ENCODE data around the gene STUM.
"Not testable (repeated sequence)": the region's sequence is repeated elsewhere in the genome, so short reads cannot be mapped to it uniquely, and the experiment has no call there.

The STUM gene

DNA sequence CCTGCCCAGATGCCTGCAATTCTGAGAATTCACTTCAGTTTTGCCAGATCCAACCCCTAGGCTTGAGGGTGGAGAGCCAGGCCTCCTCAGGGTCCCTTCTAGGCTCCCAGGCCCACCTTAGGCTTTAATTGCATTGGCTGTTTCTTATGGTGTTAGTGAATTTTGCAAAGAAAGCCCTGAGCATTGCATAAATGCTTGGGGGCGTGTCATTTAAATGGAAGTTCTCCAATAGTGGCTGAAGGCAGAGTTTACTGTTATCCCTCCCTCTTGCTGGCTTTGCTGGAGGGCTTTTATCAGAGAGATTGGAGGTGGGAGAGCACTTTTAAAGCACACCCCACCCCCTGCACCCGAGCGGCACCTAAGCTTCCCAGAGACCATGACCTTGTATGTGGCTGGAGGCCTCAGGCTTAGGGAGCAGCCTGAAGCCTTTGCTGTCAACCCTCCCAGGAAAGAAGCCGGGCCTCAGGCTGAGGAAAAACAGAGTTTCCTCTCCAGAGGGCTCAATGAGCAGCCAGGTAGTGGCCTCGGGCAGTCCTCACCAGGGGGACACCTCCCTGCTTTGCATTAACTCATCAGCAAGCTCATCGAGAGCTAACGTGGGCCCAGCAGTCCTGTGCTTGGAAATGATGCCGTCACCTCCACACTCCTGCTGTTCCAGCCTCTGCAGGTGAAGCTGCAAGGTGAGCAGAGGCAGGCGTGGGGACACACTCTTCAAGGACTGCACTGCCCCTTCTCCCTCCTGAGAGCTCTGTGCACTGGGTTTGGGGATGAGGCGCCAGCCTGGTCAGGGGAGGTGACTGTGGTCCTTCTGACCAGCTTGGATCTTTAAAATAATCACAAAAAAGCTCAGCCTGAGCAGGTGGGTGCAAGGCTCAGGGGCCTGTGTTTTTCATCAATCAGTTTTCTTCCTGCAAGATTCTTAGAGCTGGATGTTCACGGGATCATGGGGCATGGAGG lies 58.0 kb downstream of the STUM start:
- no peak for DNase-seq

DNA sequence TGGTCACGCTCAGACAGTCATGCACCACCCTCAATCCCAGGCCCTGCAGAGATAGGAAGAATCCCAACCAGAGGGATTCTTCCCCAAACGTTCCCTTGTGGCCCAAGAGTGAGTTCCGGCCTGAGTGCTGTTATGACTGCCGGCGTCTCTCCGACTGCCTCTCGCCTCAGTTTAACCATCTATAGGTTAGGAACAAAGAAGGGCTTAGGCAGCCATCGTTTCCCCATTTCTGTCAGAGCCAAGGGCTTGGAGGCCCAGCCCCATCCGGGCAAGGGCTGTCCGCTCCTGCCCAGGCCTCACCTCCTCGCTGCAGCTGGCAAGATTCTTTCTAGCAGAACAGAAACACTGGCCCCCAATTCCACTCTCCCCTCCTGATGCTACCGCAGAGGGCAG lies 58.7 kb downstream of the STUM start:
- DNase-seq: no peak

DNA sequence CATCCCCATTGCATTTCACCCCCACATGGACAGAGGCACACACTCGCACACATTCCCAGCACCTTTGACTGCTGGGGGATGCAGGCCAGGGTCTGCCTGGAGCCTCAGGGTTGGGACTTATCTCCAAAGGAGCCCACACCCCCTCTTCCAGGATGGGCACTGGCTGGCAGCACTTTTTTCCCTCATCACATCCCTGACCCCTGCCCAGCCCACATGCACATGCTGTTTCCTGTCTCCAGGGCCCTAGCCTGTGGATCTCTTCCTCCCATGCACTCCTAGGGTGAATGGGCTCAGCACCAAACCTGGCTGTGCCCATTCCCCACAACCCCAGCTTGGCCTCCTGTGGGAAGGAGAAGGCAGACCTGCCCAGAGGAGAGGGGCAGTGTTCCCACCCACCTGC lies 59.3 kb downstream of the STUM start:
- DNase-seq: no peak

DNA sequence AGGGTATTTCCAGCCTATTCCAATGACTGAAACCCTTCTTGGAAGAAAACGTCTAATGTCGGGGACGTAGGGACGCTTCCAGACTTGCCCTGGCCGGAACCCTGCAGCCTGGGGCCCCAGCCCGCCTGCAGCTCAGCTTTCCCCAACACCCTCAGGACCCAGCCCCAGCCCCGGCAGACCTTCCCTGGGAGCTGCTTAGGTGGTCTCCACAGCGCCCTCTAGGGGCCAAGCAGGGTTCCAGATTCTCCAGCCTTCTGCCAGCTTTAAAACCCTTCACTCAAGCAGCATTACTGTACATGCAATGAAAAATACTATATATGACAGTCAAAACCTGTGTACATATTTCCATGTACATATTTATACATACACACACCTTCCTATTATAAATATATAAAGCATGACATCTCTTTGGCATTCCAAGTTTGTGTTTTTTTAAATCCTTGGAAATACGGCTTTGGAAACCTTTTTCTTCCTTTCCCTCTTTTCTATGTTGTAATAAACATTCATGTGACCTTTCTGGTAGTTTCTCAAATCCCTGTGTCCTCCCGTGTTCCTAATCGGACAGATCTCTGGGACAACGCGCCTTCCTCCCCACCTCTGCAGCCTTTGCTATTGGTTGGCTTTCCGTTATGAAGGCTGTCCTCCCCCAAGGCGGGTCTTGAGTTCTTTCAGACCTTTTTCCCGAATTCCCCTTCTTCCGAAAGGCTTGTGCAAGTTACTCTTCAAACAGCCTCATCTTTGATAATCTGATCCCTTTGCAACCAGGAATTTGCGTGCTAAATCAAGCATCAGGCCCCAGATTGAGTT lies 60.3 kb downstream of the STUM start:
- no peak for DNase-seq

DNA sequence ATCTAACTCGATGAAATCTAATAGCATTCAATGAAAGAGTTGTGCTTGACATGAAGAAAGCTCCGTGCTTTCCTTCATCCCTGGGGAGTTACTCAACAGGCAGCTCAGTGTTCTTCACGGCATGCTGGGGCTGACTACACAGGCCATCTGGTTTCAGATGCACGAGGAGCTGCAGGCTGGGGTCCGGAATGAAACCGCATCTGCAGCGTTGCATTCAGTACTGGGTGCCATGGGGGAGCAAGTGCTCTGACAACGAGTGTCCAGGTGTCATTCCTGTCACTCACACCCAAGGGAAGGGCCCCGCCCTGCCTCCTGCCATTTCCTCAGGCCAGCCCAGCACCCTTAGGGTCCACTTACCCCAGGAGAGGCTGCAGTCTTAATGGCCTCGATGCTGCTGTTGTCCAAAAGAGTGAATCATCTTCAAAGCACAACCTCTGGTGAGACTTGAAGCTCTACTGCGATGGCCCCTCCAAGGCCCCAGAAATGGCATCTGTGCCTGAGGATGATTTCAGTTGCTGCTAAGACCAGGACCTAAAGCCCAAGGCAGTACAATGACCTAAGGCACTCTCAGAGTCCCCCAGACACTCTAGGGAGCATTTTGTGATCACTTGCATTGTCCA lies 61.4 kb downstream of the STUM start:
- no peak for DNase-seq

DNA sequence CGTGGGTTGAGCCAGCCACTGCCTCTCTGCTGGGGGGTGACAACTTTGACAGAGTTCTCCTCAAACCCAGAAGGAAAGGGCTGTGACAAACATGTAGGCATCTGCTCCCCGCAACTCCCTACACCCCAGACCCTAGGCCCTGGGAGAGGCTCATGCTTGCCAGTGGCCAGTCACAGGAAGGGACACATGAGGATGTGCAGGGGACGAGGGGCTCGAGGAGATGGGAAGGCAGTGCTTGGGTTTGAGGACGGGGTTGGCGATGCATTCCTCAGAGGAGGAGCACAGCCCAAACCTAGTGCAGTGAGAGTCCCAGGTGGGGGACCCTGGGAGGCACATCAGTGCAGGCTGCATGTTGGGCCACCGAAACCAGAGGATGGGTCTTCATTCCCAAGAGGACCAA lies 62.1 kb downstream of the STUM start:
- DNase-seq: no peak

DNA sequence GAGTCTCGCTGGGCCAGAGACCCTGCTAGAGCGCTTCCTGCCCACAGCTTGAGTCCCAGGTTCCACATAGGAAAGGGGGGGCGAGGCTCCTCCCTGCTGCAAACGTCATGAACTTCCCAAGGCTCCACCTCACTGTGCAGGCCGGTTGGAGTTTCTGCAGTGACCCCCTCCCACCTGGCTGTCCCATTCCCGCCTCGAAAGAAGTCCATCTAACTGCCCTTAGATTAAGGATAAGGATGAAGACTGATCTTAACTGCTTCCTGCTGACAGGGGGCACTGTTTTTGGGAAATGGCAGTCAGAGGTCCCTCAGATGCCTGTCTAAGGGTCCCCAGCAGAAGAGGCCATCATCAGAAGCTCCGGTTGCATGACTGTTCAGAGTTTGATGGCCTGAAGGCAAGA lies 62.7 kb downstream of the STUM start:
- DNase-seq: no peak

DNA sequence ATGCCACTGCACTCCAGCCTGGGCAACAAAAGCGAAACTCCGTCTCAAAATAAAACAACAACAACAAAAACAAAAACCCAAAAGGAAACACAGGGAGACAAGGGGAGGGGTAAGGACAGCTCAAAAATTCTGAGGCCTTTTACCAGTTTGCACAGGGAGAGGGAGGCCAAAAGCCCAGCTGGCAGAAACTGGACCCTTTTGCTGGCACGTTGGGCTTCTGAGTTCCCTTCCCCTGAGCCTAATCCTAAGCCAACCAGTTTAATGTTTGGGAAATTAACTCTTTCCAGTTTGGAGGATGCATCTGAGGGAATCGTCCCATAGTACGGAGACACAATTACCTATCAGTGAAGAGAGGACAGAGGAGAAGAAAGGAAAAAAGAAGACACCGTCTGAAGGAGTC lies 63.4 kb downstream of the STUM start:
- DNase-seq: not testable (repeated sequence)

DNA sequence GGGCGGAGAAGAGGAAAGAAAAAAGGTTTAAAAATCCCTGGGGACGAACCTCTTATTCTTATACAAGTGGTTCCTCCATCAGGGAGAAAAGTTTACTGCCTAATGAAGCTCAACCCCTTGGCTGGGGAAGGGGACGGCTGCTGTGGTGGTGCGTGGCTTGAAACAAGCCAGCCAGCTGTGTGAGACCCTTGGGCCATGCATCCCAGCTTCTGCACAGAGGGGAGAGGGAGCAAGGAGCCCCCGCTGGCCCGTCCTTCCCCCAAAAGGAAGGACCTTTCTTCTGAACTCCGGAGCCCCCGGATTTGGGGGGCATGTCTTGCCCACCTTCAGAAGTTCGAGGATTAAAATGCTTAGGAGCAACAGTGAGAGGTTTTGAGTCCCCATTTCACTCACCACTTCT lies 67.3 kb downstream of the STUM start:
- DNase-seq: no peak

DNA sequence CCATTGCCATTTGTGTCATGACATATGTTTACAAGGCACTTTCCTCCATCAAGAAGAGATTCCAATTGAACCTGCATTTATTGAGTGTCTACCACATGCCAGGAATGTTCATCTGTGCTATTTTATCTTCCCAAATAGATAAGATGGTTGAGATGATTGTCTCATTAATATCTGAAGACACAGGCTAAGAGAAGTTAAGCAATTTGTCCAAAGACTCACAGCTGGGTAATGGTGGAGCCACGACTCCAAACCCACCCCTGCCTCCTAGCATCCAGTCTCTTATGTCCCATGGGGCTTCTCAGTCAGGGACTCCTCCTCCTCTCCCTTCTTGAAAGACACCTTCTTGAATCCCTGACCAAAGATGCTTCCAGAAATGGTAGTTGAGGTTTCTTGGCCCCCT lies 68.1 kb downstream of the STUM start:
- no peak for DNase-seq

DNA sequence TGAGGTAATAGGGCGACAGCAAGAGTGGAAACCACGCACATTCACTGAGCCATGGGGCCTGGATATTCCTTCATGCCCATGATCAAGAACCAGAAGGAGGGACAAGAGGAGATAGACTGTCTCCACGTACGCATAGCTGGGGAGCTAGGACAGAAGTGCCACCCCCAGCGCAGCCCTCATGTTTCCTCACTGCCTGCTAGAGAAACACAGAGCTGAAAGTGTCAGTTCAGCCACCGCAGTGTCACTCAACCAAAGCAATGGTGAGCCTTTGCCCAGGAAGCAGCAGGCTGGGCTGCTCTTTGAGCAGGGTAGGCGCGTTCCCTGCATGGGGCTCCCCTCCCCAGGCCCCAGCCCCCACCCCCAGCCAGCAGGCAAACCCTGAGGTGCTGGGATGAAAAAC lies 68.5 kb downstream of the STUM start:
- no peak for DNase-seq

DNA sequence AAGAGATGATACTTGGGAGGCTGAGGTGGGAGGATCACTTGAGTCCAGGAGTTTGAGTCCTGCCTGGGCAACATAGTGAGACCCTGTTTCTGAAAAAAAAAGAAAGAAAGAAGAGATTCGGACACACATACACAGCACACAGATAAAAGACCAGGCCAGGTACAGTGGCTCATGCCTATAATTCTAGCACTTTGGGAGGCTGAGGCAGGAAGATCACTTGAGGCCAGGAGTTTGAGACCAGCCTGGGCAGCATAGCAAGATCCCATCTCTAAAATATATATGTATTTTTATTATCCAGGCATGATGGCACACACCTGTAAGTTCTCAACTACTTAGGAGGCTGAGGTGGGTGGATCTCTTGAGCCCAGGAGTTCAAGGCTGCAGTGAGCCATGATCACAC lies 69.2 kb downstream of the STUM start:
- not testable (repeated sequence) for DNase-seq

DNA sequence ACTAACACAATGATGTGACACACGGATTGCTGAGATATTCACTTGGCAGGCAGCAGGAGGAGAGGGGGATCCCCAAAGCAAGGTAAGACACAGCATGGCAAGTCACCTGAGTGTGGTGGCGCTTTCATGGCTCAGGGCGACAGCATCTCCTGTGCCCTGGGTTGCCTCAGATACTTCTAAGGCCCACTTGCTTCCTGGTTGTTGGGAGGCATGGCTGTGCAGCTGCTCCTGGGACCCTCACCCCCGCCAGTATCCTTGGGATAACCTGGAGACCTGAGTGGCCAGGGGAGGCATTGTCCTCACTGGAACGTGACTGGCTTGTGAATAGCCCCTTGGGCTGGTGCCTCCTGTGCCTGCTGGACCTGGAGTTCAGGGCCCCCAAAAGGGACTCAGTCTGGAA lies 69.8 kb downstream of the STUM start:
- DNase-seq: no peak

DNA sequence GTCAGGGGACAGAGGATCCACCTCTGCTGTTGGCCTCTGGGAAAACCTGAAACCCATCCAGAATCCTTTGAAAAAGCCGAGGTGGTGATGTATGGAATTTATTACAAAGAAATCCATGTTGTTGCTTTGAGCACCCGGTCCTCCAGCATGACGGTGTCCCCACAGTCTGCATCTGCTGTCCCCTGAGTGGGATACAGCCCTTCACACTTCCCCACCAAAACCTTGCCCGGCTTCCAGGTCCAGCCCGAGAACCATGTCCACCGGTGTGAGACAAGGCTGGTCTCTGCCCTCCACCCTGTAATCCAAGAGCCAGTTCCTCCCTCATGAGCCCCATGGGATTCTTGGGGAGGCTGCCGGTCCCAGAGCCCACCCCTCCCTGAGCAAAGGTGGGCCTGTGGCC lies 70.5 kb downstream of the STUM start:
- no peak for DNase-seq

DNA sequence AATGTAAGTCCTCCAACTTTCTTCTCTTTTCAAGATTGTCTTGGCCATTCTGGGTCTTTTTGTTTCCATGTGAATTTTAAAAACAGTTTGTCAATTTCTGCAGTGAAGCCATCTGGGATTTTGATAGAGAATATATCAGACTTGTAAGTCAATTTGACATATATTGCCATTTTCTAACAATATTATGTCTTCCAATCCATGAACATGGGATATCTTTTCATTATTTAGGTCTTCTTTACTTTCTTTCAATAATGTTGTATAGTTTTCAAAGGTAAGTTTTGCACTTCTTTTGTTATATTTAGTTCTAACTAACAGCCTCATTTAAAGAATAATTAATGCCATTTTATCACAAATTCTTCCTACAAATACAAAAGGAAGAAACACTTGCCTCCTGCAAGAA lies 73.4 kb downstream of the STUM start:
- DNase-seq: no peak

DNA sequence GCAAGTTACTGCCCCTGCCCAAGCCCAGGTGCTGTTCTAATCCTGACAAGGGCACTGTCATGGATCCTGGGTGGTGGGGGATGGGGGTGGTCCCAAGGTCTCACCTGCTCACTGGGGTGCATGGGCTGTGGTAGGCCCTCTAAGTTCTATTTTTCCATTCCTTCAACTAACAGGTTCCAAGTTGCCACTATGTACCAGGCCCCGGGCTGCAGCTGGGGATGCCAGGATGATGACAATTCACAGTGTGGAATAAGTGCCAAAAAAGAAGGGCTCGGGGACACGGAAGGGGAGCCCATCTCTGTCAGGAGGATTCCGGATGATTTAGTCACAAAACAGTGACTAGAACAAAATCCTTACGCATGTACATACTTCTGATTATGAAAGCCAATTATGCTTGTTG lies 76.0 kb downstream of the STUM start:
- DNase-seq: no peak

DNA sequence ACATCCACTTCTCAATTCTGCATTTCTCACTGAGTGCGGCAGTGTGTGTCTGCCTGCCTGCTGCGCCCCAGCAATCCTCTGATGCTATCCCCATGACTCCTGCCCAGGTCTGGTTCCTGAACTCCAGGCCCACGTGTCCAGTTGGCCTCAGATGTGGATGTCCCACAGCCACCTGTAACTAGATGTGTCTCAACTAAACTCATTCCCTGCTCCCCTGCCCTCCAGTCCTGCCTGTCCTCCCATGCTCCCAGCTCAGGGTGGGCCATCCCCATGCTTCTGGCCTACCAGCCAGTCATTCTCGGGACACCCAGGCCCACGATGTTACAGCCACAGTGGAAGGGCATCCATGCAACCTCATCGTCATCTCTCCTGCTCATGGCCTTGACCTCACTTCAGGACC lies 76.8 kb downstream of the STUM start:
- no peak for DNase-seq

DNA sequence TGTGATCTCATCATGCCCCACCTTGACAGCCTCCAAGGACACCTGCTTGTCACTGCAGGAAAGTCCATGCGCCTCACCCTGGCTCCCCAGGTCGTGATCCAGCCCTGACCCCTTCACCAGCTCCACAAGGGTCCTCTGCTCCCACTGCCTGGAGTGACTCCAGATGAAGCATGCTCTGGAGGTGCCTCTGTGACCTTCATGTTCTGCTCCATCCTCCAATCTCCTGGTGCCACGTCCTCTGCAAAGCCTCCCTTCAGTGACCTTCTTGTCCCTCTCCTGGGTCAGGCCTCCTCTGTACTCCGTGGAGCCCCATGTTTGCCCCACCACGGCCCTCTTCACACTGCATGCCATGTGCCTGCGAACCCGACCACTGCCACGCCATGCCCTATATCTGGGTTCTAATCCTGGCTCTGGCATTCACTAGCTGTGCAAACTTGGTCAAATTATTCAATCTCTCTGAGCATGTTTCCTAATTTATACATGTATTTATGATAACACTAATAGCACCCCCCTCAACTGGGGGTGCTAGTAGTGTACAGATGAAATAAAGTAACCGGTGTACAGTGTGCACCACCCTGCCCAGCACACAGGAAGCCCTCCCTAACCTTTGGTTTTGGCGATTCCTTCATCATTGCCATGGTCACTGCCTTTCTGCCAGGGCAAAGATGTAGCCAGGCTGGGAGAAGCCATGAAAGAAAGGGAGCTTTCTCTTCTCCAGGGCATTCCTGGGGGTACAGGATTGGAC lies 77.4 kb downstream of the STUM start:
- DNase-seq: no peak

DNA sequence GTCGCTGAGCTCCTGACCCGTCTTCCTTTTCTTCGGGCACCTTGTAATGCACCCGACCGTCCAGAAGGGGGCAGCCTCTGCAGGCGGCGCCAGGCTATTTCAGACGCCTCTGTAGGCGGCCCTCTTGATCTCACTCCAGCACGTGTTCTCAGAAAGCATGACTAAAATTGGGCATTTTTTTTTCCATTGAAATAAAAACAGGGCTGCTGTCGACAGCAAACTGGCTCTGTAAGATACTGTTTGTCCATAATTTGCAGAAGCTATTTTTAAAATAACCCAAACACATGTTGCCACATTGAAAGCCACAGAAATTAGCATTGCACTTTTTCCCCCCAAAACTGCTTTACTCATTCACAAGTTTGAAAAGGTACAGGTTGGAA lies 78.0 kb downstream of the STUM start:
- no peak for DNase-seq

DNA sequence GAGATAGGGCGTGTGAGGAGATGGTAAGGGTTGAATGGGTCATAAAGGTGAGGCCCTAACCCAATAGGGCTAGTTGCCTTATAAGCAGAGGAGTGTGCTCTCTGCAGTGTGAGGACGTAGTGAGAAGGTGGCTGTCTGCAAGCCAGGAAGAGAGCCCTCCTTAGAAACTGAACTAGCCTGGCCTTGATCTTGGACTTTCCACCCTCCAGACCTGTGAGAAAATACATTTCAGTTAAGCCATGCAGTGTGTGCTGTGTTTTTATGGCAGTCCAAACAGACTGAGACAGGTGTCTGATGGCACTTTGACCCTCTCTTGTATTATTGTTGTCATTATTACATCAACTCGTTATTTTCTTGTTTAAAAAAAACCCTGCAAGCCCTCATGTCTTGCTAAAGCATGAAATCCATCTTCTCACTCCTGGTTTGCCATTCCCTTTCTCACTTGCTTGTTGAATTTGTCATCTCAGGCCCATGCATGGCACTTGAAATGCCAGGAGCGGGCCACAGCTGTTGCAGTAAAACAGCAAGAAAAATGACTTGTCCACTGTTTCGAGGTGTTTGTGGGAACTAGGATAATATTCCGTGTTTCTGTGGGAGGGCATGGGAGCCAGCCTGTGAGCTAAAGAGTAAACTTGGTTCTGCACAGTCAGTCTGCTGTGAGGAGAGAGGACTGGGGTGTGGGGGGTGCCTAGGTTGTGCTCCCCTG lies 78.6 kb downstream of the STUM start:
- no peak for DNase-seq

DNA sequence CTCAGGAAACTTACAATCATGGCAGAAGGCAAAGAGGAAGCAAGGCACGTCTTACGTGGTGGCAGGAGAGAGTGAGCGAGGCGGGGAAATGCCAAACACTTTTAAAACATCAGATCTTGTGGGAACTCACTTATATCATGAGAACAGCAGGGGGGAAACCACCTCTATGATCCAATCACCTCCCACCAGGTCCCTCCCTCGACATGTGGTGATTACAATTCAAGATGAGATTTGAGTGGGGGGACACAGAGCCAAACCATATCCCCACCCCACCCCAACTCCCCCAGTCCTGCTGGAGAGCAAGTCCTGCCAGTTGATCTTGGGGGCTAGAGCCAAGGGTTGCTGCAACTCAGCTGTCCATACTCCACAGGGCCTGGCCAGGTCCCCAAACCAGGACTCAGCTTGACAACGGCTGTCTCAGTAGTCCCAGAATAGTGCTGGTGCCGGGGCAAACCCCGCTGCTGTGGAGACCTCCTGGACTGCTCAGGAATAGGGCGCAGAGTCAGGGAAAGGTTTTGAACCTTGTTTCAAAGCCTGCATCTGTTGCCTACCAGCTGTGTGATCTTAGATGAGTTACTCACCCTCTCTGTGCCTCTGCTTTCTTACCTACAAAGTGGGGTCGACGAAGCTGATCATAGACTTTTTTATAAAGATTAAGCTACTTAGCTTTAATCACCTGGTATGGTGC lies 79.5 kb downstream of the STUM start:
- no peak for DNase-seq
